NCI-H446 treated with DMSO at 0.1 percent for 48 hours (cell line): ENCODE data around the gene TNC.

ENCODE experiments used
- DNase-seq: peaks from one replicate; lab custom pipeline; 2025; lab: John Stamatoyannopoulos, UW

Gene TNC

GRCh38 chr9:115046199-115046598 lies 71.8 kb downstream of the TNC start:
- no peak for DNase-seq

GRCh38 chr9:115043632-115044031 lies 74.3 kb downstream of the TNC start:
- no peak for DNase-seq

- no peak for DNase-seq
Measured at GRCh38 chr9:115042781-115043509, 75.0 kb downstream of the TNC start.

GRCh38 chr9:115039516-115040120 lies 78.3 kb downstream of the TNC start:
- DNase-seq = no peak

- DNase-seq = no peak
Measured at GRCh38 chr9:115038178-115038577, 79.8 kb downstream of the TNC start.

GRCh38 chr9:115036691-115037090 lies 81.3 kb downstream of the TNC start:
- DNase-seq = no peak

- no peak for DNase-seq
Measured at GRCh38 chr9:115035841-115036612, 81.9 kb downstream of the TNC start.

GRCh38 chr9:115034801-115035200 lies 83.2 kb downstream of the TNC start:
- peak; percentile 28 for DNase-seq

- DNase-seq = no peak
Measured at GRCh38 chr9:115033800-115034199, 84.2 kb downstream of the TNC start.

- no peak for DNase-seq
Measured at GRCh38 chr9:115032296-115032695, 85.7 kb downstream of the TNC start.

GRCh38 chr9:115030006-115030405 lies 88.0 kb downstream of the TNC start:
- no peak for DNase-seq

GRCh38 chr9:115025721-115026120 lies 92.2 kb downstream of the TNC start:
- no peak for DNase-seq

- no peak for DNase-seq
Measured at GRCh38 chr9:115024925-115025535, 92.9 kb downstream of the TNC start.

GRCh38 chr9:115022760-115023434 lies 95.1 kb downstream of the TNC start:
- no peak for DNase-seq

GRCh38 chr9:115018547-115019435 lies 99.2 kb downstream of the TNC start:
- no peak for DNase-seq

- DNase-seq = no peak
Measured at GRCh38 chr9:115016344-115016743, 101.6 kb downstream of the TNC start.

- no peak for DNase-seq
Measured at GRCh38 chr9:115015018-115015635, 102.8 kb downstream of the TNC start.

- no peak for DNase-seq
Measured at GRCh38 chr9:115014438-115014837, 103.5 kb downstream of the TNC start.

- peak; percentile 30 for DNase-seq
Measured at GRCh38 chr9:115013998-115014397, 104.0 kb downstream of the TNC start.

- no peak for DNase-seq
Measured at GRCh38 chr9:115012486-115012885, 105.5 kb downstream of the TNC start.

GRCh38 chr9:115010874-115011273 lies 107.1 kb downstream of the TNC start:
- DNase-seq = no peak
